HepG2 (cell line): ENCODE results near the gene YY2. TPM values are rescaled to one million over a fixed set of nuclear protein-coding genes. Genes with fewer than 3 reads are reported as not detected.

Source experiments
- ATAC-seq: fragments of 200-7000 bp; cut with Tn5 transposase; 3 replicates; pipeline ENCODE4 v1.9.1; 2020; ENCODE audit warnings: mild to moderate bottlenecking, moderate library complexity
- BruUV-seq: library from RNA; stranded (reverse); fragments of 400-500 nt; replicated peaks from 2 replicates; lab custom pipeline; 2021; lab: Mats Ljungman, UMichigan
- CTCF ChIA-PET: fragments of 300-600 bp; formaldehyde crosslinking; extraction: SDS; loops from one replicate; lab custom pipeline; 2021; ENCODE audit warnings: low total read pairs, inconsistent platforms, low intra/inter-chr PET ratio; lab: Yijun Ruan, JAX
- POLR2A ChIA-PET: fragments of 350-600 bp; sonication (Branson Sonifier 250); formaldehyde crosslinking; loops from one replicate; lab custom pipeline; 2020; ENCODE audit warnings: antibody characterized with exemption, inconsistent platforms; lab: Yijun Ruan, JAX
- DNase-seq: peaks from one replicate; pipeline ENCODE4 v3.0.0-alpha.2; 2015; ENCODE audit warnings: low spot score
- FAIRE-seq: peaks from 3 replicates; lab custom pipeline; 2011; peaks lifted over from hg19 to GRCh38; lab: Jason Lieb, UNC
- H2AFZ ChIP-seq: one replicate; pipeline ENCODE4 v1.6.1; 2011; ENCODE audit warnings: low read length, inconsistent platforms
- H3K27ac ChIP-seq: fragments of 300-600 bp; 3 replicates; pipeline ENCODE4 v1.8.0; 2011; ENCODE audit warnings: mixed run types, mild to moderate bottlenecking, mixed read lengths, low read length, inconsistent platforms; ENCODE audit not compliant: insufficient read depth; ENCODE audit errors: extremely low read length
- H3K27me3 ChIP-seq, 2 experiments: fragments of 200-600 bp in 1 of 2; 2 replicates in 1 of 2; 3 replicates in 1 of 2; pipeline versions ENCODE4 v1.6.0 to v1.8.0; 2011; ENCODE audit warnings: low read length in 2 of 2, mild to moderate bottlenecking in 2 of 2, moderate library complexity in 2 of 2, inconsistent platforms in 1 of 2; ENCODE audit not compliant: insufficient read depth in 2 of 2, control insufficient read depth in 1 of 2
- H3K36me3 ChIP-seq, 2 experiments: fragments of 200-600 bp in 1 of 2; replicated peaks in 1 of 2; 2 replicates in 1 of 2; 3 replicates in 1 of 2; pipeline versions ENCODE4 v1.5.1 to v1.8.0; 2011; ENCODE audit warnings: low read length in 2 of 2, inconsistent platforms in 1 of 2; ENCODE audit not compliant: insufficient read depth in 2 of 2, control insufficient read depth in 1 of 2
- H3K4me1 ChIP-seq: 2 replicates; pipeline ENCODE4 v1.5.1; 2012; ENCODE audit warnings: low read length, inconsistent platforms; ENCODE audit not compliant: insufficient read depth
- H3K4me2 ChIP-seq: 2 replicates; pipeline ENCODE4 v1.6.0; 2011; ENCODE audit warnings: low read depth, low read length, inconsistent platforms
- H3K4me3 ChIP-seq, 3 experiments: fragments of 200-600 bp in 1 of 3; sonication (generic), shearing (Covaris generic) in 1 of 3; replicated peaks in 1 of 3; 2 replicates each; pipeline ENCODE4 v1.5.1; 2011 to 2016; ENCODE audit warnings: low read length in 3 of 3, inconsistent platforms in 2 of 3, low read depth in 2 of 3, mild to moderate bottlenecking in 2 of 3, control low read depth in 1 of 3, mixed read lengths in 1 of 3; ENCODE audit not compliant: insufficient read depth in 1 of 3
- H3K79me2 ChIP-seq: one replicate; pipeline ENCODE4 v1.6.1; 2011; ENCODE audit warnings: low read length, inconsistent platforms; ENCODE audit not compliant: insufficient read depth
- H3K9ac ChIP-seq: 2 replicates; pipeline ENCODE4 v1.6.0; 2011; ENCODE audit warnings: mild to moderate bottlenecking, low read depth, low read length, inconsistent platforms; ENCODE audit not compliant: insufficient read depth
- H3K9me3 ChIP-seq: 2 replicates; pipeline ENCODE4 v1.5.1; 2012; ENCODE audit warnings: mild to moderate bottlenecking, low read length
- H4K20me1 ChIP-seq: 2 replicates; pipeline ENCODE4 v1.6.0; 2011; ENCODE audit warnings: inconsistent platforms, mild to moderate bottlenecking, low read length, moderate library complexity; ENCODE audit not compliant: insufficient read depth
- BCL6 ChIP-seq: IDR thresholded peaks from 2 replicates; pipeline ENCODE4 v1.6.1; 2016; ENCODE audit warnings: missing genetic modification reagents, missing compliant biosample characterization
- EED ChIP-seq: sonication (generic); formaldehyde crosslinking; IDR thresholded peaks from 2 replicates; pipeline ENCODE4 v1.5.0; 2020; ENCODE audit warnings: mild to moderate bottlenecking, missing genetic modification reagents
- SMAD3 ChIP-seq: sonication (generic); formaldehyde crosslinking; IDR thresholded peaks from 2 replicates; pipeline ENCODE4 v1.4.0; 2020; ENCODE audit warnings: missing genetic modification reagents
- TMF1 ChIP-seq: sonication (generic); formaldehyde crosslinking; IDR thresholded peaks from 2 replicates; pipeline ENCODE4 v1.8.1; 2022; ENCODE audit warnings: low read depth, missing genetic modification reagents
- TOPORS ChIP-seq: sonication (generic); formaldehyde crosslinking; IDR thresholded peaks from 2 replicates; pipeline ENCODE4 v1.8.0; 2023; ENCODE audit warnings: mild to moderate bottlenecking, missing genetic modification reagents
- ZFYVE20 ChIP-seq: sonication (generic); formaldehyde crosslinking; IDR thresholded peaks from 2 replicates; pipeline ENCODE4 v1.8.0; 2023; ENCODE audit warnings: low read depth, mild to moderate bottlenecking, moderate library complexity, missing genetic modification reagents, borderline replicate concordance
- ZNF230 ChIP-seq: sonication (generic); formaldehyde crosslinking; IDR thresholded peaks from 2 replicates; pipeline ENCODE4 v1.4.0; 2020; ENCODE audit warnings: mild to moderate bottlenecking, missing genetic modification reagents
- ZNF282 ChIP-seq: fragments of 450-650 bp; IDR thresholded peaks from 2 replicates; pipeline ENCODE4 v1.6.1; 2018; ENCODE audit not compliant: partially characterized antibody
- ZNF564 ChIP-seq: sonication (generic); formaldehyde crosslinking; IDR thresholded peaks from 2 replicates; pipeline ENCODE4 v1.8.1; 2023; ENCODE audit warnings: mild to moderate bottlenecking, missing genetic modification reagents
- ZNF605 ChIP-seq: sonication (generic); formaldehyde crosslinking; IDR thresholded peaks from 2 replicates; pipeline ENCODE4 v1.8.0; 2022; ENCODE audit warnings: mild to moderate bottlenecking, missing genetic modification reagents
- ZNF781 ChIP-seq: sonication (generic); formaldehyde crosslinking; IDR thresholded peaks from 2 replicates; pipeline ENCODE4 v1.5.1; 2020; ENCODE audit warnings: borderline replicate concordance, mild to moderate bottlenecking, missing genetic modification reagents; ENCODE audit errors: not compliant biosample characterization
- ZNF850 ChIP-seq: sonication (generic); formaldehyde crosslinking; conservative IDR thresholded peaks from 2 replicates; pipeline ENCODE4 v1.9.0; 2021; ENCODE audit warnings: mild to moderate bottlenecking, missing genetic modification reagents
- WGBS: methylation state at CpG from one replicate; pipeline ENCODE4 v1.1.6; 2017; ENCODE audit warnings: low lambda C conversion rate; 5-methylcytosine and 5-hydroxymethylcytosine counted together
- in situ Hi-C: cut with HindIII; loops from 2 replicates; pipeline ENCODE4 v1.10.0; 2017; ENCODE audit warnings: low pct_unique_long_range_greater_than_20kb; ENCODE audit not compliant: extremely low pct_ligation_motif_present
- intact Hi-C: fragments of 100-400 bp; cut with micrococcal nuclease; formaldehyde crosslinking; loops from one replicate; pipeline ENCODE4 v1.10.0; 2022; ENCODE audit not compliant: unreplicated experiment
- polyA plus RNA-seq, 8 experiments: library from polyadenylated mRNA; depleted of rRNA in 3 of 8; stranded (reverse) in 7 of 8; unstranded in 1 of 8; fragments of >200 nt; fragmentation: Illumina TruSeq in 4 of 8; extraction: Trizol in 4 of 8; gene quantifications; 2 replicates each; pipeline versions ENCODE4 v1.2.1 to v1.2.3, GENCODE V29; 2011 to 2016; ENCODE audit warnings: low read depth in 4 of 8, missing spikeins in 1 of 8, mixed read lengths in 1 of 8; ENCODE audit not compliant: insufficient read depth in 1 of 8
- total RNA-seq, 5 experiments: library from RNA; depleted of rRNA; stranded (reverse); fragments of >200 nt; fragmentation: Illumina TruSeq; extraction: Trizol; gene quantifications; 2 replicates each; pipeline ENCODE4 v1.2.3, GENCODE V29; 2016; ENCODE audit warnings: low read depth in 1 of 5
- TF ChIP-seq, protein P1 (sequence below): IDR thresholded peaks from 2 replicates; pipeline ENCODE4 v1.6.1; 2016; ENCODE audit warnings: low read depth, control low read depth
- TF ChIP-seq, protein P2 (sequence below): sonication (generic); formaldehyde crosslinking; conservative IDR thresholded peaks from 2 replicates; pipeline ENCODE4 v1.8.0; 2022; ENCODE audit warnings: missing genetic modification reagents

The YY2 gene
- total and polyA plus RNA-seq, 2 of the 13 experiments (the other 11 are each of a cell fraction or from before 2014, with no cell fraction given): 0.34 to 0.44 TPM

GRCh38 chrX:21837056-21837455, 18.7 kb upstream of the YY2 start:
- Histone ChIP-seq H3K4me1 (peaks cover 22% of the 10 kb centered on the region), H3K4me2 (no peak overlapping the region), H3K4me3 (no peak overlapping the region), H3K9me3 (no peaks in the 10 kb centered on the region), H3K79me2 (peaks cover 10% of the 10 kb centered on the region), H3K9ac (no peak overlapping the region), H3K27ac (no peak overlapping the region), H2AFZ (no peak overlapping the region), H3K36me3 (no peaks in the 10 kb centered on the region), H3K27me3 (no peaks in the 10 kb centered on the region), H4K20me1 (no peaks in the 10 kb centered on the region)
- no peak for FAIRE-seq
- ChIA-PET CTCF (no interaction called here), POLR2A (interaction anchor here (1.5 to 1.8 kb wide), 2 partner anchors 15 to 66 kb away, joined by 4 to 5 read pairs; no protein-coding TSS in a partner anchor)
- in situ Hi-C loops: no loop called here
- no peak for DNase-seq
- BruUV-seq: no TSS peak
- intact Hi-C loops: loop anchor here (10.0 kb wide), 2 partner anchors 108 to 138 kb away; partner anchors contain the start of gene SMS
- 59% methylated on average over 2 of the region's 2 CpGs for WGBS
- TF ChIP-seq ZNF230 (CRISPR knock-in tag): no peak
- no peak for TF ChIP-seq TMF1 (CRISPR knock-in tag)
- no peak for TF ChIP-seq ZNF564
- TF ChIP-seq ZNF781 (CRISPR knock-in tag): no peak
- no peak for TF ChIP-seq SMAD3
- TF ChIP-seq ZNF282: no peak
- no peak for TF ChIP-seq ZNF605
- TF ChIP-seq, protein P1, sequence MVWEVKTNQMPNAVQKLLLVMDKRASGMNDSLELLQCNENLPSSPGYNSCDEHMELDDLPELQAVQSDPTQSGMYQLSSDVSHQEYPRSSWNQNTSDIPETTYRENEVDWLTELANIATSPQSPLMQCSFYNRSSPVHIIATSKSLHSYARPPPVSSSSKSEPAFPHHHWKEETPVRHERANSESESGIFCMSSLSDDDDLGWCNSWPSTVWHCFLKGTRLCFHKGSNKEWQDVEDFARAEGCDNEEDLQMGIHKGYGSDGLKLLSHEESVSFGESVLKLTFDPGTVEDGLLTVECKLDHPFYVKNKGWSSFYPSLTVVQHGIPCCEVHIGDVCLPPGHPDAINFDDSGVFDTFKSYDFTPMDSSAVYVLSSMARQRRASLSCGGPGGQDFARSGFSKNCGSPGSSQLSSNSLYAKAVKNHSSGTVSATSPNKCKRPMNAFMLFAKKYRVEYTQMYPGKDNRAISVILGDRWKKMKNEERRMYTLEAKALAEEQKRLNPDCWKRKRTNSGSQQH (CRISPR knock-in tag): no peak
- TF ChIP-seq, protein P2, sequence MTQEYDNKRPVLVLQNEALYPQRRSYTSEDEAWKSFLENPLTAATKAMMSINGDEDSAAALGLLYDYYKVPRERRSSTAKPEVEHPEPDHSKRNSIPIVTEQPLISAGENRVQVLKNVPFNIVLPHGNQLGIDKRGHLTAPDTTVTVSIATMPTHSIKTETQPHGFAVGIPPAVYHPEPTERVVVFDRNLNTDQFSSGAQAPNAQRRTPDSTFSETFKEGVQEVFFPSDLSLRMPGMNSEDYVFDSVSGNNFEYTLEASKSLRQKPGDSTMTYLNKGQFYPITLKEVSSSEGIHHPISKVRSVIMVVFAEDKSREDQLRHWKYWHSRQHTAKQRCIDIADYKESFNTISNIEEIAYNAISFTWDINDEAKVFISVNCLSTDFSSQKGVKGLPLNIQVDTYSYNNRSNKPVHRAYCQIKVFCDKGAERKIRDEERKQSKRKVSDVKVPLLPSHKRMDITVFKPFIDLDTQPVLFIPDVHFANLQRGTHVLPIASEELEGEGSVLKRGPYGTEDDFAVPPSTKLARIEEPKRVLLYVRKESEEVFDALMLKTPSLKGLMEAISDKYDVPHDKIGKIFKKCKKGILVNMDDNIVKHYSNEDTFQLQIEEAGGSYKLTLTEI: no peak
- no peak for TF ChIP-seq ZNF850
- TF ChIP-seq BCL6 (CRISPR knock-in tag): no peak
- TF ChIP-seq TOPORS: no peak
- no peak for TF ChIP-seq EED (CRISPR knock-in tag)
- TF ChIP-seq ZFYVE20 (CRISPR knock-in tag): no peak
- ATAC-seq: no peak
